HG03378 (cell line): ENCODE results near the gene RASSF9.

ENCODE experiments used
- ATAC-seq: cut with Tn5 transposase; IDR thresholded peaks from one replicate; pipeline ENCODE4 v1.9.1; 2021; ENCODE audit warnings: mild to moderate bottlenecking, moderate library complexity; ENCODE audit not compliant: unreplicated experiment

Gene RASSF9

GRCh38 chr12:85836197-85837090, at the start of gene RASSF9:
RASSF9 (minus strand) TSS chr12:85836409; CDS start chr12:85836201, 208 bp downstream.
- no peak for ATAC-seq

GRCh38 chr12:85883763-85884162, 47.6 kb upstream of the RASSF9 start:
- ATAC-seq = no peak

- ATAC-seq = no peak
Measured at GRCh38 chr12:85877459-85877858, 41.2 kb upstream of the RASSF9 start.

GRCh38 chr12:85874031-85874461, 37.8 kb upstream of the RASSF9 start, which contains the start of gene NTS:
NTS (plus strand) TSS chr12:85874295; CDS start chr12:85874404, 109 bp downstream.
- ATAC-seq = peak; percentile 78

GRCh38 chr12:85872497-85873091, 36.4 kb upstream of the RASSF9 start:
- ATAC-seq = peak; percentile 84

GRCh38 chr12:85866986-85867776, 31.0 kb upstream of the RASSF9 start:
- peak; percentile 100 for ATAC-seq

- no peak for ATAC-seq
Measured at GRCh38 chr12:85865890-85866289, 29.7 kb upstream of the RASSF9 start.

- ATAC-seq = no peak
Measured at GRCh38 chr12:85856966-85857365, 20.8 kb upstream of the RASSF9 start.

GRCh38 chr12:85855305-85855704, 19.1 kb upstream of the RASSF9 start:
- ATAC-seq = no peak

GRCh38 chr12:85849344-85849743, 13.1 kb upstream of the RASSF9 start:
- no peak for ATAC-seq

- no peak for ATAC-seq
Measured at GRCh38 chr12:85843606-85844310, 7.5 kb upstream of the RASSF9 start.

GRCh38 chr12:85835426-85836196, 598 bp downstream of the RASSF9 start:
- ATAC-seq = no peak

GRCh38 chr12:85834378-85834777, 1.8 kb downstream of the RASSF9 start:
- no peak for ATAC-seq

GRCh38 chr12:85833579-85833978, 2.6 kb downstream of the RASSF9 start:
- no peak for ATAC-seq

- ATAC-seq = no peak
Measured at GRCh38 chr12:85831327-85831990, 4.8 kb downstream of the RASSF9 start.

GRCh38 chr12:85829391-85829790, 6.8 kb downstream of the RASSF9 start:
- no peak for ATAC-seq

GRCh38 chr12:85828576-85828975, 7.6 kb downstream of the RASSF9 start:
- no peak for ATAC-seq

GRCh38 chr12:85825746-85826145, 10.5 kb downstream of the RASSF9 start:
- no peak for ATAC-seq

- no peak for ATAC-seq
Measured at GRCh38 chr12:85823436-85824180, 12.6 kb downstream of the RASSF9 start.
